HUDEP-2 (cell line): ENCODE results near the gene CSRP2.

ENCODE experiments used
- DNase-seq, 76 experiments: peaks; one replicate each; lab custom pipeline; 2025; ENCODE audit not compliant: unreplicated experiment in 76 of 76; lab: John Stamatoyannopoulos, UW

CSRP2 gene

DNA sequence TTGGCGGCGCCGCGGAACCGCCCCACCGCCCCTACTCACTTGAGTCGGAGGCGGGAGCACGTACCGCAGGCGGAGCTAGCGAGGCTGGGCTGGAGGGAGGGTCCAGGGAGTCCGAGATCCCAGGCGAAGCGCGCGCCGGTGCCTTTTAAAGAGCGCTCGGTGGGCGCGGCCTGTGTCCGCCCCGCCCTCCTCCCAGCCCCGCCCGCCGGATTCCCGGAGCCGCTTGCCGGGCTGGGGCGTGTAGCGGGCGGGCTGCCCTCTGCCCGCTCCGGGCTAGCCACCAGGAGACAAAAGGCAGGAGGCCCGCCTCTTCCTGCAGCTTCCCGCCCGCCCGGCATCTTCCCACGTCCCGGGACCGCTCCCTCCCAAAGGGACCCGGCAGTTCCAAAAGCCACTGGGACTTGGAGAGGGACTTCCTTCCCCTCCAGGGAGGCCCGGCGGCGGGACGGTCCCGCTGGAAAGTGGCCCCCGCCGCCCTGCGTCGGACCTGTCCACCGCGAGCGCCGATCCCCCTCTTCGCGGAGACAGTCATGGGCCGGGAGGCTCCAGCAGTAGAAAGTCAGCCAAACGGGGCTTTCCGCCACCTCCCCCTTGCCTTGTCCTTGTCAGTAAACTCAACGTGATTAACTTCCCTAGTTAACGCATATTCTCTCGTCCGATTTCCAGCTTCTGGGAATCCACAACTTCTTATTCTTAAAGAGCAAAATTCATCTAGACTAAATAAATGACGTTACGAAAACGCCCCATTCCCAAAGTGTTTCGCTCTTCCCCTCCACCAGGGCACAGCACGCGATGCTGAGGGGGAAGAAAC is at the start of gene CSRP2:
TSS of gene CSRP2 (minus strand) at position 121 of the 811 bp plus-strand sequence. CDS start 12,759 bp downstream, outside the sequence.
- peak in 61 of 76 experiments; percentile 9 to 72 (median 48) for DNase-seq

- DNase-seq = peak in 45 of 76 experiments; percentile 1 to 54 (median 16)
Measured at GRCh38 chr12:76927170-76927784, 48.5 kb upstream of the CSRP2 start.

DNA sequence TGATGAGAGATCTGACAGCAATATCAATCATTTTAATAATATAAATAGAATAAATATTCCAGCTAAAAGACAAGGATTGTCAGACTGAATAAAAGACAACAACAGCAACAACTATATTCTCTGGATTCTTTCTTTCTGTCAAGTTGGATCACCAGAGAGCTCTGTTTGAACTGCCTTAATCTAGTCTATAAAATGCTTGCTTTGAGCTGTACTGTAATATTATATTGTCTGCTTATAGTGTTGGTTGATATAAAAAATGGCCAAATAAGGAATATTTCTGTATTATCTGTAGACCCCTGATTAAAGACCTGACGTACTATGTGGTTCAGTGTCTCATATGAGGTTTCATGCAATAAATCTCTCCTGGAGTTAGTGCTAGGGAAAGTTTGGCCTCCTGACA is 46.3 kb upstream of the CSRP2 start:
- DNase-seq = no peak

DNA sequence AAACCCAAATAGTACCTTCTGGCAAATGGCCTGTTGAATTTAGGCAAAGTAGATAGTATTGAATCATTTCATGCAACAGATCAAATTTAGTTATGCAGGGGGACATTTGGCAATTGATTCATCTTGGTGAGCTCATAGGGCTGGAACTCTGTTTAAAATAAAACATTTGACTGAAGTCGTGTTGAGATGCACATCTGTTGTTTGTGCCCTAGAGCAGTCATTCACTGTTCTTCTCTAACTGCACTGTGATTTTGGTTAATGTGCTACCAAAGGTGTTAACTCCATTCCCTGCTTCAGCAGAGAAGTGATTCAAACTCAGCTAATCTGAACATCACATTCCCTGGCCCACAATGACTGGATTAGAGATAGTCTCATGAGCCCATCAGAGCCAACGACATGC is 44.0 kb upstream of the CSRP2 start:
- DNase-seq = no peak

DNA sequence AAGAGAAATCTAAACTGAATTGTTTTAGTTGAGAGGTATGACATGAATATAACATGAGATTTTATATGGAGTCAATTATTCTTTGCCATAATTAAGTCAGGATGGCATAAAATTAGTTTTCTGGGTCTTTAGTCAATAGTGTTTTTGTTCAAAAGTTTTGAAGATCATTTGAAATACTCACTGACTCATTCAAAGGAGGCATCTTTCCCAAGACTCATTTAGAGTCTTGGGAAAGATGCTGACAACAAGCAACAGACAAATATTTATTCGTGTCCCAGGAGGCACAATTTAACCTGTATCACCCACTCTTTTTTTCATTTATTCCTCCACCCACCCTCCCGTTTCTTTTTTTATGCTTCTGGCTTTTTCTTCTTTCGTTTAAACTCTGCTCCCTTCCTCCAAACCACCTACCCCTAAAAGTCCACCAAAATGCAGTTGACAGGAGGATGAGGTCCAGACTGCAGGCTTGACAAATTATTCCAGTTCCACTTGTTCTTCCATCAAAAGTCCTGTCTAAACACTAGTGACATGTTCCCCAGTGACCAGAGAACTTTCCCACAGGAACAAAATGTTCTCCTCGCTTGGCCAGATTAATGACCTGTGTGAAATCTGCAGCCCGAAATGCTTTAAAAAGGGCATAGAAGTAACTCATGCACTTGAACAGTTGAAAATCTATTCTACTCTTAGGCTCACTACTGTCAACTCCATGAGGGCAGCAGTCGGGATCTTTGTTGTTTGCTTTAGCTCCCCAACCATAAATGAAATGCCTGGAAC is 43.3 kb upstream of the CSRP2 start:
- DNase-seq = no peak

DNA sequence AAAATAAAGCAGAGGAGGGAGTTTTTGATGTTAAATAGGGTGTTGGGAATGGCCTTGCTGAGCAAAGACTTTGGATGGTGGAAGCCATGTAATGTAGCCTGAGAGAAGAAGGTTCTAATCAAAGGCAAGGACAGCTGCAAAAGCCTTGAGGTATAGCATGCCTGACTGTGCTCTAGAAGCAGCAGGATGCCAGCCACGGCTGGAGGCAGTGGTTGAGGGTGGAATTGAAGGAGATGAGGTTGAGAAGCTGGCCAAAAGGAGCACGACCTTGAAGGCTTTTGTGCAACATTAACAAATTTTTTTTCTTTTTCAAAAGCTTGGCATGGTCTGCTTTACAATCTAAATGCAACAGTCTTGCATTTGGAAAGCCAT is 42.3 kb upstream of the CSRP2 start:
- no peak for DNase-seq

DNA sequence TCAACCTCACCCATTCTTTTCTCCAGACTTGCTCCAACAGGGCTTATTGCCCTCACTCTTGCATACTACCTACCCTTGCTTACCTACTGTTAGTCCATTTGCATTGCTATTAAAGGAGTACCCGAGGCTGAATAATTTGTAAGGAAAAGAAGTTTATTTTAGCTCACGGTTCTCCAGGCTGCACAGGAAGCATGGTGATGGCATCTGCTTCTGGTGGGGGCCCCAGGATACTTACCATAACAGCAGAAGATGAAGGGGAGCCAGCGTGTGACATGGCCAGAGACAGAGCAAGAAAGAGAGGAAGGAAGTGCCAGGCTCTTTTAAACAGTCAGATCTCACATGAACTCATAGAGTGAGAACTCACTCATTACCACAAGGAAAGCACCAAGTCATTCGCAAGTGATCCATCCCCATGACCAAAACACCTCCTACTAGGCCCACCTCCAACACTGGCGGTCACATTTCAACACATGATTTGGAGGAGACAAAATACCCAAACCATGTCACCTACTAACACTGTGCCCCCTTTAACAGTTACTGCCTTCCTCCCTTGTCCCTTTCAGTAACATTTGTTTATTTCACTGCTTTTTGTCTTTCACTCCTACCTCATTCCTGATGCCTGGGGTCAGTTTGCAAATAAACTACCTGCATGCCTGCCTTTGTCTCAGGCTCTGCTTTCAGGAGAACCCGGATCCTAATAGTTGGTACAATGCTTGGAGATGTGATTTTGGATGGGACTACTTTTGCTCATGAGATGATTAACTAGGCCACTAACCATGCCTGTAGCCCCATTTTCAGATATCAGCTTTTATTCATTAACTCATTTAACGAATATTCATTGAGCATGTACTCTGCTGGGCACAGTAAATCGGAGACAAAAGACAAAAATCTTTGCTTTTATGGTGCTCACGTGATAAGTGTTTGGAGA is 41.6 kb upstream of the CSRP2 start:
- DNase-seq = no peak

GRCh38 chr12:76919383-76920171 is 40.8 kb upstream of the CSRP2 start:
- no peak for DNase-seq

GRCh38 chr12:76916170-76916540 is 37.3 kb upstream of the CSRP2 start:
- no peak for DNase-seq

DNA sequence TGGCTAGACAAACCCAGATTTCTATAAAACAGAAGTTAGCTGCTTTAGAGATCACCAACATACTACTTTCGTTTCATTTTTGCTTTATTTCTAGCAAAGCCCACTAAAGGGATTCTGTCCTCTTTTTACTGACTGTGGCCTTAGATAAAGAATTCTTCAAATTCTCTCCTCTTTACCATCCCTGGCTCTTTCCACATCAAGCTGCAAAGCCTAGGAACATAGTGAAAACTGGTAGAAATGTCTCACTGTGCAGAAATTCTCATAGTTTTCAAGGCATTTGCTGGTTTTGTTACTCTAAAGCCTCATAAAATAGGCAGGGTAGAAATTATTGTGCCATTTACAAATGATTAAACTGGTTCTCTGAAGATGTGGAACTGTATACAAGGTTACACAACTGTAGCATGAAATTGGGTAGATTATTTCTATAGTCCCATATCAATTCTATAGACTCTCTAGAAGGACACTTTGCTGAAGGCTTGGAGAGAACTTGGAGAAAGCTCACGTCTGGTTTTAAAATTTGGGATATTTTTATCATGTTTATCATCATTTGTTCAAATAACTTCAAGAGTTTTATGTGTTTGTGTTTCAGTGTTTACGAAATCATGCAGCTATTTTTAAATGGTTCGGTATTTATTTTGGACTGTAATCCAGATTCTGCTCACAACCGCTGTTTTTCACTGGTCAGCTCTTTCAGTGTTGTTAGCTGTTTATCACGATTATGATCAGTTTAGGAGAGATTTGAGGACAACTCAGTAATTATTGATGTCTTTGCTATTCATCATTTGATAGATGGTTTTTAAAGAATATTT is 36.7 kb upstream of the CSRP2 start:
- no peak for DNase-seq

DNA sequence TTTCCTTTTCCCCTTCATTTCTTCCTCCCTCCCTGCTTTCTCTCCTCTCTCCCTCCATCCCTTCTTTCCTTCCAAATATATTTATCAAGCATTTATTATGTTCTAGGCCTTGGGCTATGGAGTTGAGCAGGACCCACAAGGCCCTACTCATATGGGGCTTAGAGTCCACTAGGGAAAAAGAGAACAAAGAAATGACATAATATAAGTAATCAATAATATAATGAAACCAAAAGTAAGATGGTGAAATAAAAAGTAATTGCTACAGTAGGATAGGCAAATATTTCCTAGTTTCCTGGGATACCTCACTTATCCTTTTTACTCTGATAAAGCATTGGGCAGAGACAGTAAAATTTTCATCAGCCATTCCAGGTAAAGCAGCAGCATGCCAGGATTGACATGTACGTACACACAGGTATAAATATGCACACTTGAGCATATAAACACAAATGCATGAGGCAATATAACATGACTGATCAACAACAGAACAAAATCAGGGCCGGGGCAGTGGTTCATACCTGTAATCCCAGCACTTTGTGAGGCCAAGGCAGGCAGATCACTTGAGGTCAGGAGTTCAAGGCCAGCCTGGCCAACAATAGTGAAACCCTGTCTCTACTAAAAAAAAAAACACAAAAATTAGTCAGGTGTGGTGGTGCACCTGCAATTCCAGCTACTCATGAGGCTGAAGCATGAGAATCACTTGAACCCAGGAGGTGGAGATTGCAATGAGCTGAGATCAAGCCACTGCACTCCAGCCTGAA is 35.5 kb upstream of the CSRP2 start:
- DNase-seq = no peak

- no peak for DNase-seq
Measured at GRCh38 chr12:76909290-76909689, 30.5 kb upstream of the CSRP2 start.

DNA sequence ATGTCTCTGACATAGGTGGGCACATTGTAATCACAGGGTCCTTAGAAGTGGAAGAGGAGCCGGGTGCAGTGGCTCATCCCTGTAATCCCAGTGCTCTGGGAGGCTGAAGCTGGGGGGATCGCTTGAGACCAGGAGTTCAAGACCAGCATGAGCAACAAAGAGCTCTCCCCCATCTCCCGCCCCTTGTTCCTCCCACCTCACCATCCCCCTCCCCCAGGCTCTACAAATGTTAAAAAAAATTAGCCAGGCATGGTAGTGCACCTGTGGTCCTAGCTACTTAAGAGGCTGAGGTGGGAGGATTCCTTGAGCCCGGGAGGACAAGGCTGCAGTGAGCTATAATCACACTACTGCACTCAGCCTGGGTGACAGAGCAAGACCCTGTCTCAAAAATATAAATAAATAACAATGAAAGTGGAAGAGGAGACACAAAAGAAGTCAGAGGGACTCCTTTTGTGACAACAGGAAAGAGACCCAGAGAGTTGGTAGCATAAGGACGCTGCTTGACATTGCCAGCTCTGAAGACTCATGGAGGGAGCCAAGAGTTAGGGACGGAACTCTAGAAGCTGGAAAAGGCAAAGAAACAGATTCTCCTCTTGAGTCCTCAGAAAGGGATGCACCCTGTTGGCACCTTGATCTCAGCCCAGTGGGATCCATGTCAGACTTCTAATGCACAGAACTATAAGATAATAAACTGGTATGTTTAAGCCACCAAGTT is 29.6 kb upstream of the CSRP2 start:
- DNase-seq = no peak

- no peak for DNase-seq
Measured at GRCh38 chr12:76901628-76902380, 23.0 kb upstream of the CSRP2 start.

DNA sequence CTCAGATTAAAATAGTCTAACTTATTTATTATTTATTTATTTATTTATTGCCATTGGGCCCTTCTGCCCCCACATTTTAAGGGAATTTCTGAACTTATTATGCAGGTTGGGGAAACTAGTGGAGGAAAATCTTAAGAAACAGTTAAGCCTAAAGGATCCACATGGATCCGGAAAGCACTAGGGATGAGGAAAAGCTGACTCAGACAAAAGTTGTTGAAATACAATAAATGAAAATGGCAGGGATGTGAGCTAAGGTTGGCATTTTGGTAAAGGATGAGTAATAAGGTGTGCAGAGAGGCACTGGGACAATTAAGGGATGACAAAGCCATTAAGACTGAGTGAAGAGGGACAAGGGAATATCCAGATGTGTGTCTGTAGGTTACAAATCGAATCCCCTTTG is 20.7 kb upstream of the CSRP2 start:
- DNase-seq = no peak

GRCh38 chr12:76898442-76898841 is 19.6 kb upstream of the CSRP2 start:
- DNase-seq = no peak

- DNase-seq = no peak
Measured at GRCh38 chr12:76896274-76896673, 17.5 kb upstream of the CSRP2 start.
